ENCODE measurements around the gene C17orf100. TPM values are rescaled to one million over a fixed set of nuclear protein-coding genes. Genes with fewer than 3 reads are reported as not detected.

Gene C17orf100
- total and polyA plus RNA-seq, 10 donors: 1.1 to 4.7 (median 2.5) TPM

- no peaks in the 10 kb centered on the region for H3K9me3 ChIP-seq
- intact Hi-C loops (cut with DNase I; ENCODE audit: low total_unique reads): no loop called here
- H3K27ac ChIP-seq: no peak overlapping the region
- H3K27me3 ChIP-seq (replicated peaks in 1 of 7): peaks cover 0 to 71% (median 0%) of the 10 kb centered on the region in 7 donors
- WGBS, 5 donors: 67 to 83% (median 74%) methylated on average over 7 of the region's 7 CpGs
- no peak overlapping the region for H3K4me3 ChIP-seq
- H3K4me1 ChIP-seq: no peaks in the 10 kb centered on the region
- DNase-seq: no peak
- TF ChIP-seq POLR2A (IDR thresholded peaks at IDR 0.05) (no peak), CTCF (IDR thresholded peaks at IDR 0.05 in 8 of 11, conservative IDR thresholded peaks at IDR 0.05 in 3 of 11) (no peak), POLR2AphosphoS5 (IDR thresholded peaks at IDR 0.05) (no peak)
- no peaks in the 10 kb centered on the region for H3K36me3 ChIP-seq
Observed at GRCh38 chr17:6684460-6684783, 32.9 kb downstream of the C17orf100 start.

GRCh38 chr17:6684881-6685767 lies 33.6 kb downstream of the C17orf100 start:
- no peak for TF ChIP-seq POLR2AphosphoS5 (IDR thresholded peaks at IDR 0.05)
- no peak for TF ChIP-seq POLR2A (IDR thresholded peaks at IDR 0.05)
- no peak for TF ChIP-seq CTCF (IDR thresholded peaks at IDR 0.05 in 8 of 11, conservative IDR thresholded peaks at IDR 0.05 in 3 of 11)
- no peak overlapping the region for H3K27ac ChIP-seq
- WGBS, 5 donors: 87 to 92% (median 89%) methylated on average over 14 of the region's 14 CpGs

GRCh38 chr17:6686026-6686425 lies 34.5 kb downstream of the C17orf100 start:
- intact Hi-C loops (cut with DNase I; ENCODE audit: low total_unique reads): no loop called here
- H3K36me3 ChIP-seq: no peaks in the 10 kb centered on the region
- H3K27me3 ChIP-seq (replicated peaks in 1 of 7): peaks cover 0 to 65% (median 0%) of the 10 kb centered on the region in 7 donors
- H3K4me1 ChIP-seq: no peaks in the 10 kb centered on the region
- no peak overlapping the region for H3K27ac ChIP-seq
- H3K4me3 ChIP-seq: no peak overlapping the region
- TF ChIP-seq CTCF (IDR thresholded peaks at IDR 0.05 in 8 of 11, conservative IDR thresholded peaks at IDR 0.05 in 3 of 11): no peak
- no peak for TF ChIP-seq POLR2AphosphoS5 (IDR thresholded peaks at IDR 0.05)
- TF ChIP-seq POLR2A (IDR thresholded peaks at IDR 0.05): no peak
- DNase-seq: no peak
- WGBS, 5 donors: 72 to 94% (median 89%) methylated on average over 3 to 4 of the region's 4 CpGs
- H3K9me3 ChIP-seq: no peaks in the 10 kb centered on the region

More at GRCh38 chr17:6684881-6685767, 33.6 kb downstream of the C17orf100 start:
- Histone ChIP-seq H3K27me3 (replicated peaks in 1 of 7) (peaks cover 0 to 64% (median 0%) of the 10 kb centered on the region in 7 donors), H3K36me3 (no peaks in the 10 kb centered on the region), H3K4me1 (no peaks in the 10 kb centered on the region), H3K9me3 (no peaks in the 10 kb centered on the region), H3K4me3 (no peak overlapping the region)
- DNase-seq: no peak
- intact Hi-C loops (cut with DNase I; ENCODE audit: low total_unique reads): no loop called here

- no peaks in the 10 kb centered on the region for H3K9me3 ChIP-seq
- intact Hi-C loops (cut with DNase I; ENCODE audit: low total_unique reads): no loop called here
- no peaks in the 10 kb centered on the region for H3K4me1 ChIP-seq
- 84 to 92% (median 87%) methylated on average over 9 of the region's 9 CpGs for WGBS, 5 donors
- peaks cover 0 to 56% (median 0%) of the 10 kb centered on the region in 7 donors for H3K27me3 ChIP-seq (replicated peaks in 1 of 7)
- DNase-seq: no peak
- H3K4me3 ChIP-seq: no peak overlapping the region
- TF ChIP-seq POLR2A (IDR thresholded peaks at IDR 0.05) (no peak), CTCF (IDR thresholded peaks at IDR 0.05 in 8 of 11, conservative IDR thresholded peaks at IDR 0.05 in 3 of 11) (no peak), POLR2AphosphoS5 (IDR thresholded peaks at IDR 0.05) (no peak)
- no peaks in the 10 kb centered on the region for H3K36me3 ChIP-seq
- H3K27ac ChIP-seq: no peak overlapping the region
Observed at GRCh38 chr17:6688944-6689343, 37.4 kb downstream of the C17orf100 start.

Data from spleen (tissue), 11 donors.